ENCODE measurements around the gene ERC2. TPM values are rescaled to one million over a fixed set of nuclear protein-coding genes. Genes with fewer than 3 reads are reported as not detected.

ERC2 gene
- total RNA-seq, 1 donor from 2014 or later = 0.65 TPM

DNA sequence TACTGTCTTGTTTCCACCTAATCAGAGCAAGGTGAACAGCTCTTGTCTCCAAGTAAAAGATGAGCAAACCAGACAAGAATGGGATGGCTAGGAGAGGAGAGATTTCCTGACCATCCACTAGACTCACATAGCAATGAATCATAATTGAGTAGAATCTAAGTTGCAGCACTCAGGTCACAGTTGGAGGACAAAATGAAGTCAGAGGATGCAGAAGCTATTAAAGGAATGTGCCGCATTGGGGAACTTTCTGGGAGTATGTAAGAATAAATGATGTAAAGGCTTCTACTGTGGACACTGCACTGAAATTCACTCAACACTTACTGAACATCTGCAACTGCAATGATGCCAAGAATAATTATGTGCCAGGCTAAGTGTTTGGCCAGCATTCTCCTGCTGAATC lies 763.7 kb downstream of the ERC2 start:
- no peaks in the 10 kb centered on the region for H3K36me3 Mint-ChIP-seq (ENCODE audit: low read depth)
- no peak for DNase-seq (ENCODE audit: low spot score)
- no peaks in the 10 kb centered on the region for H3K9me3 Mint-ChIP-seq (ENCODE audit: low read depth)
- TF ChIP-seq, protein P1, sequence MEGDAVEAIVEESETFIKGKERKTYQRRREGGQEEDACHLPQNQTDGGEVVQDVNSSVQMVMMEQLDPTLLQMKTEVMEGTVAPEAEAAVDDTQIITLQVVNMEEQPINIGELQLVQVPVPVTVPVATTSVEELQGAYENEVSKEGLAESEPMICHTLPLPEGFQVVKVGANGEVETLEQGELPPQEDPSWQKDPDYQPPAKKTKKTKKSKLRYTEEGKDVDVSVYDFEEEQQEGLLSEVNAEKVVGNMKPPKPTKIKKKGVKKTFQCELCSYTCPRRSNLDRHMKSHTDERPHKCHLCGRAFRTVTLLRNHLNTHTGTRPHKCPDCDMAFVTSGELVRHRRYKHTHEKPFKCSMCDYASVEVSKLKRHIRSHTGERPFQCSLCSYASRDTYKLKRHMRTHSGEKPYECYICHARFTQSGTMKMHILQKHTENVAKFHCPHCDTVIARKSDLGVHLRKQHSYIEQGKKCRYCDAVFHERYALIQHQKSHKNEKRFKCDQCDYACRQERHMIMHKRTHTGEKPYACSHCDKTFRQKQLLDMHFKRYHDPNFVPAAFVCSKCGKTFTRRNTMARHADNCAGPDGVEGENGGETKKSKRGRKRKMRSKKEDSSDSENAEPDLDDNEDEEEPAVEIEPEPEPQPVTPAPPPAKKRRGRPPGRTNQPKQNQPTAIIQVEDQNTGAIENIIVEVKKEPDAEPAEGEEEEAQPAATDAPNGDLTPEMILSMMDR (IDR thresholded peaks at IDR 0.05) = no peak
- H3K4me3 Mint-ChIP-seq (ENCODE audit: unreplicated experiment) = no peak overlapping the region
- H3K27me3 Mint-ChIP-seq (ENCODE audit: low read depth) = no peaks in the 10 kb centered on the region
- H3K4me1 Mint-ChIP-seq (ENCODE audit: low read depth) = peaks cover 12% of the 10 kb centered on the region
- H3K27ac Mint-ChIP-seq (ENCODE audit: unreplicated experiment) = peak overlapping the region; percentile 1

DNA sequence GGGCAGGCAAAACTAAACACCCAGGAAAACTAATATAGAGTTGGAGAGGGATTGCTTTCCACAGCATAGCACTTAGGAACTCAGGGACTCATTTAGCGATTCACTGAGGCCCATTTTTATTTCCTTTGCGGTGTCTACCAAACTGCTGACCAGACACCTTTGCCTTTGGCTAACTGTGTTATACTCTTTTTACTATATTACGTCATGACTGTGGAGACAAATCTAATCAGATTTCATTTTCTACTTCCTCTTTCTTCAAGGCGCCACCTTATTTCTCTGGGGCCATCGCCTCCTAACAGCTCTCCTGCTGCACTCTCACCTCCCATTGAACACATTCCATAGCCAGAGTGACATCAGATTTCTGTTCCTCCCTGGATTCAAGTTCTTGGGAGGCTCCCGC lies 765.4 kb downstream of the ERC2 start:
- TF ChIP-seq, protein P1 (IDR thresholded peaks at IDR 0.05) = no peak
- Mint-ChIP-seq H3K36me3 (ENCODE audit: low read depth) (no peaks in the 10 kb centered on the region), H3K4me1 (ENCODE audit: low read depth) (peaks cover 14% of the 10 kb centered on the region), H3K27me3 (ENCODE audit: low read depth) (no peaks in the 10 kb centered on the region), H3K9me3 (ENCODE audit: low read depth) (no peaks in the 10 kb centered on the region), H3K27ac (ENCODE audit: unreplicated experiment) (no peak overlapping the region), H3K4me3 (ENCODE audit: unreplicated experiment) (no peak overlapping the region)
- DNase-seq (ENCODE audit: low spot score) = no peak

DNA sequence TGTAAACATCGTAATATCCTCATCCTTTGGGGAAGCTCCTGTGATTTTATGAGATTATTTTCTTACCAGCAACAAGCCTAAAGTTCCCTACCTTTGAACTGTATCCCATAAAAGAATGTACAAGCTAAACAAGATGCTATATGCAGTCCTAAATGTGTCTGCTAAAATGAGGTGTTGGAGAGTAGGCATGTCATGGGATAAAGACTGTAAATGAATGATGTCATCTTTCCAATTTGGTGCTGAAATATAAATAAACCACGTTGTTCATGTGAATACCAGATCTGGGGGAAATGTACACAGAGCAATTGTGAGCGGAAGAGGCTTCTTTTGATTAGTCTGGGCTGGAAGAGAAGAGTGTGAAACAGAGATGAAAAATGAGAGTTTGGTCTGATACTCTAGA lies 766.3 kb downstream of the ERC2 start:
- TF ChIP-seq, protein P1 (IDR thresholded peaks at IDR 0.05) = no peak
- no peak overlapping the region for H3K4me3 Mint-ChIP-seq (ENCODE audit: unreplicated experiment)
- H3K4me1 Mint-ChIP-seq (ENCODE audit: low read depth) = peaks cover 14% of the 10 kb centered on the region
- no peak overlapping the region for H3K27ac Mint-ChIP-seq (ENCODE audit: unreplicated experiment)
- H3K36me3 Mint-ChIP-seq (ENCODE audit: low read depth) = no peaks in the 10 kb centered on the region
- no peak for DNase-seq (ENCODE audit: low spot score)
- no peaks in the 10 kb centered on the region for H3K9me3 Mint-ChIP-seq (ENCODE audit: low read depth)
- no peaks in the 10 kb centered on the region for H3K27me3 Mint-ChIP-seq (ENCODE audit: low read depth)

DNA sequence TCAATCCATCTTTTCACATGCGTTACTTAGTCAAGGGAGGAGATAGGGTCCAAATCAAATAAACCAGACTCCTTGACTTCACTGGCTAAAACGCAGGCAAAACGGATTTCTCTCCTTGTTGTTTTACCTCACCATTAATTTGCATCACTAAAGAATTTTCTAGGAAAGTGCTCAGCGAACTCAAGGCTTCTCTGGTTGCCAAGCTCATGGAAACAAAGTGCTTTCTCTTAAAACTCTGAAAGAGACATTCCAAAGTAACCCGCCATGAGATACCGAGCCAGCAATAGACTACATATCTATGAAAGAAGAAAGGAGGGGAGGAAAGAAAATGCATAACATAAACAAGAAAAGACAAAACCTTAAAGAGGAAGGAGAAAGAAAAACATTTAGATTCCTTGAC lies 769.4 kb downstream of the ERC2 start:
- no peak overlapping the region for H3K4me3 Mint-ChIP-seq (ENCODE audit: unreplicated experiment)
- H3K4me1 Mint-ChIP-seq (ENCODE audit: low read depth) = peaks cover 11% of the 10 kb centered on the region
- H3K9me3 Mint-ChIP-seq (ENCODE audit: low read depth) = no peaks in the 10 kb centered on the region
- H3K27me3 Mint-ChIP-seq (ENCODE audit: low read depth) = no peaks in the 10 kb centered on the region
- TF ChIP-seq, protein P1 (IDR thresholded peaks at IDR 0.05) = no peak
- no peaks in the 10 kb centered on the region for H3K36me3 Mint-ChIP-seq (ENCODE audit: low read depth)
- no peak overlapping the region for H3K27ac Mint-ChIP-seq (ENCODE audit: unreplicated experiment)
- no peak for DNase-seq (ENCODE audit: low spot score)

DNA sequence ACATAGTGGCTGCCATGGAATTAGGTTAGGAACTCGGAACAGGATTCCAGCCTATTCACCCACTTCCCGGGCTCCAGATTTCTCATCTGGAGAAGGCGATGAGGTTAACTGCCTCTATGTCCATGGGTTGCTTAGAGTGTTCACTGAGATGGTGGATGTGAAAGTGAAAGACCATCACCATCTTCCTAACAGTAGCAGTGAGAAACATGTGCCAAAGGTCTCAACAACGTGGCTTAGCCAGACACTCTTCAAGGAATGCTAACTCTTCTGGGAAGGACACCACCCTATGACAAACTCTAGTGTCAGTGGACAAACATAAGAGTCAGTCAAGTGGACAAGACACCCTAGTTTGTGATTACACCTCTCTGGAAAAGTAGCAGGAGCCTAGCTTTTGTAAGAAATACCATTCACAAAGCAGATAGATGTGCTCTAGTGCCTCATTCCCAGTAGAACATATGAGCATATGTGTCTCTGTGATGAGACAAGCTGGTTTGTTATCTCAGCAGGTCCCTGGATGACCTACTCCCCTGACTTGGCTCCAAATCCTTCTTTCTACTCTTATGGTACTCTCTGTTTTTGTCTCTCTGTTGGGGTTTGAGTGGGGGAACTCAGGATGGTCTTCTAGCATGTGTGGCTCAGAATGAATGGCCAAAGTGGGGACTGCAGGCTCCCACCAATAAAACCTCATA lies 770.9 kb downstream of the ERC2 start:
- Mint-ChIP-seq H3K9me3 (ENCODE audit: low read depth) (no peaks in the 10 kb centered on the region), H3K36me3 (ENCODE audit: low read depth) (peaks cover 1% of the 10 kb centered on the region), H3K27me3 (ENCODE audit: low read depth) (no peaks in the 10 kb centered on the region), H3K27ac (ENCODE audit: unreplicated experiment) (no peak overlapping the region), H3K4me3 (ENCODE audit: unreplicated experiment) (no peak overlapping the region), H3K4me1 (ENCODE audit: low read depth) (peaks cover 23% of the 10 kb centered on the region)
- no peak for DNase-seq (ENCODE audit: low spot score)
- TF ChIP-seq, protein P1 (IDR thresholded peaks at IDR 0.05) = no peak

Data from chondrocyte (in vitro differentiated cells).